PC-9 (cell line): ENCODE results near the gene NPHP4.

Experiments used
- CTCF ChIP-seq: fragments of 200-600 bp; sonication (generic); conservative IDR thresholded peaks from 2 replicates; pipeline ENCODE4 v1.6.1; 2017; ENCODE audit warnings: mixed run types, antibody characterized with exemption, mild to moderate bottlenecking, moderate library complexity
- EZH2 ChIP-seq: fragments of 200-600 bp; sonication (generic); IDR thresholded peaks from 2 replicates; pipeline ENCODE4 v1.8.0; 2017; ENCODE audit warnings: antibody characterized with exemption, low read depth

- TF ChIP-seq EZH2 (no peak), CTCF (no peak)
Observed at GRCh38 chr1:5909576-5910275, 82.5 kb downstream of the NPHP4 start.
